GM18517 (cell line): ENCODE measurements around the gene STX8.
"Not testable (repeated sequence)": the region's sequence is repeated elsewhere in the genome, so short reads cannot be mapped to it uniquely, and the experiment has no call there.

Source experiments
- ATAC-seq: cut with Tn5 transposase; IDR thresholded peaks from one replicate; pipeline ENCODE4 v1.9.1; 2021; ENCODE audit warnings: mild to moderate bottlenecking, moderate library complexity; ENCODE audit not compliant: unreplicated experiment

The STX8 gene

DNA sequence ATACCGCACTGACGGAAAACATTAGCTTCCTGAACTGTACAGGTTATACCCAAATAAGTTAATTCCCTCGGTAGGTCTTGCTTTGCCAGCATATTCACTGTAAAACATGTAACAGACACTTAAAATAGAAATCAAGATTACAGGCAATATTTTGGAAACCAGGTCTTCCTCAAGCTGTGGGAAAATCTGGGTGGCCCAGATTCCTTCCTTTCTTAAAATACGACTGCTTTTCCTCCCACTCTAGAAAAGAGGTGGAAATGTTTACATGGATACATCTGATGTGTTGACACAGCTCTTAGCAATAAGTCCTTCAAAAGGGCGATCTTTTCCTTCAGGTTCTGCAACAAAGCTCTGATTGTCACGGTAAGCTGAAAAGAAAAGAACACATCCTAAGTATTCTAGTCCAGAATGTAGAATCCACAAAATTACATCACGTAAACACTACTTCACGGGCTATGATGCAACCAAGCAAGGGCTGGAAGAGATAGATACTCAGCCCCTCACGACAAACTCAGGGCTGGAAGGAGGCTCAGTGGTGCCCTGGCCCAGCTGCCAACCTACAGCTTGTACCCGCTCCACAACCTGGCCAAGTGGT, 18.4 kb downstream of the STX8 start:
- no peak for ATAC-seq

DNA sequence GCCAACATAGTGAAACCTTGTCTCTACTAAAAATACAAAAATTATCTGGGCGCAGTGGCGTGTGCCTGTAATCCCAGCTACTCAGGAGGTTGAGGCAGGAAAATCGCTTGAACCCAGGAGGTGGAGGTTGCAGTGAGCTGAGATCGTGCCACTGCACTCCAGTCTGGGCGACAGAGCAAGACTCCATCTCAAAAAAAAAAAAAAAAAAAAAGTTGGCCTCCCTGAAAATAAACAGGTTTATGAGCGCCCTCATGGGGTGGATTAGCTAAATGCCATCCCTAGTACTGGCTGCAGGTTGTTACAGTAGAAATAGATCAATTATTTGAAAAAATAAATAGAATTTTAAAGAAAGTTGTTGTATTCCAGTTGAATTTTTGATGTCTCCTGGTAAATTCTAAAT, 20.9 kb downstream of the STX8 start:
- ATAC-seq: not testable (repeated sequence)

DNA sequence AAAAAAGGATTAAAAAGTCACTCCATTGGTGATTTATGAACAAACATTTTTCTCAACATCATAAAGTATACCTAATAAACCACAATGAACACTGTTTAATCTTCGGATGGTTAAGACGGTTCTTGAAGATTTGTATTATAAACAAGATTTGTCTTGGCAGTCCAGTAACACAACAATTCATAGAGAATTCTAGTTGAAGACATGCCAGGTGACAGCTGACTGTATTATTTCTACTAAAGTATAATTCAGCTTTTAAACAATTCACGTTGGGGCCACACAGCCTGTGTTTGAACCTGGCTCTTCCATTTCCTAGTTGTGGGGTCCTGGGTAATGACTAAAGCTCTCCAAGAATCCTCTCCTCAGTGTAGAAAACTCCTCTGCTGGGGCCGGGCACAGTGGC, 22.0 kb downstream of the STX8 start:
- ATAC-seq: no peak

DNA sequence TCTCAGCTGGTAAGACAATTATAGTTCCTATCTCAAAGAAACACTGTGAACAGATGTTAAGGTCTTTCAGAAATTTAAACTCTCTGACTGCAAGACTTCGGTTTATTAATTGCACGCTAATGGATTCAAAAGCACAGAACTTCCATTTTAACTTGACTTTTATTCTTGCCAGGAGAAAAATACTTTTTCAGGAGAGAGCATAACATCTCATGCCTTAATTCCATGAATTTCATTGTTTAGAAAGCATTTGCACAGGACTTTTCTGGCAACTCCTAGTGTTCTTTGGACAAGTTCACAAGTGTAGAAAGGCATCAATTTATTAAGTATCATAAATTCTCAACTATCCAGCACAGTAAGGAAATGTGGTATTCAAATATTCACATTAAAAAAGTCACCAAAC, 22.4 kb downstream of the STX8 start:
- ATAC-seq: no peak

DNA sequence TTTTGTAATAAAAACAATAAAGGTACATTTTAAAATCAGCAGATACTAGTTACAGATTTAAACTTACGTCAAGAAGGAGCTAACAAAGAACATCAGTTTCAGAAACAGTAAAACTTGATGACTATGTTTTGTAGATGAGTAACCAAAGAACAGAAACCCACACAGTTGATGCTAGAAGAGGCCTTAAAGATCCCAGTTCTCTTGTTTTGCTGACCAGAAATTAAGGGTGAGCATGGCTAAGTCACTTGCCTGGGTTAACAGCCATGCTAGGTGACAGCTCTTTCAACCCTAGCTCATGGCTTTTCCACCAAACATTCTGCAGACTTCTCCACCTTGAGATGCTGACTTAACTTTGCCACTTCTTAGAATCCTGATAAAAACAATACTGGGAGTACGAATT, 26.4 kb downstream of the STX8 start:
- no peak for ATAC-seq

DNA sequence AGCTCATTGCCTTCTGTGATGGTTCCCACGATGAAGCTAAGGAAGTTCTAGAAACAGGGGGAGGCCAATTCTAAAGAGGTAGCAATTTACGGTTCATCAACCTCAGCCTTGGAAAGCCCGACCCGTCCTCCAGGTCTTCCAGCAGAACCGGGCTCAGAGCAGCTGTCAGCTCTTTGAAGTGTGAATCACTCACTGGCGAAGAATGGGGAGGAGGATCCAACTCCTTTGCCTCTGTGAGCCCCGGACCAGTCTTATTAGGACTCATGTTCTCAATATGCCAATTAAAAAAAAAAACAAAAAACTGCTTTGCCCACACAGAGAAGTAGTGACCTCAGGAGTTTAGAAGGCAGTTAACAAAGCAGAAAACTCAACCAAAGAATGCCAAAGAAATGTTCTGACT, 31.4 kb downstream of the STX8 start:
- ATAC-seq: no peak

DNA sequence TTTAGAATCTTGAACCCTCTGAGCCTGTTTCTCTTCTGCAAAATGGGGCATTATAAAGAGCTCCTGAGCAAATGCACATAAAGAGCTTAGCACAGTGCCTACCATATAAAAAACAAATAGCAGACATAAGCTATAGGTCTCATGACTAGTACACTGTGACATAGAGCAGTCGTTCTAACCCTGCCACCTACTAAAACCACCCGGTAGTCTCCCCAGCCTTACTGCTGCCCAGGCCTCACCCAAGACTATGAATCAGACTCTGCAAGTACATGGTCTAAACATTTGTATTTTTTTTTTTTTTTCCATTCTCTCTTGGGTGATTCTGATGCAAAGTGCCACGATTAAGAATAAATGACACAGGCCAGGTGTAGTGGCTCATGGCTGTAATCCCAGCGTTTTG, 33.9 kb downstream of the STX8 start:
- no peak for ATAC-seq

DNA sequence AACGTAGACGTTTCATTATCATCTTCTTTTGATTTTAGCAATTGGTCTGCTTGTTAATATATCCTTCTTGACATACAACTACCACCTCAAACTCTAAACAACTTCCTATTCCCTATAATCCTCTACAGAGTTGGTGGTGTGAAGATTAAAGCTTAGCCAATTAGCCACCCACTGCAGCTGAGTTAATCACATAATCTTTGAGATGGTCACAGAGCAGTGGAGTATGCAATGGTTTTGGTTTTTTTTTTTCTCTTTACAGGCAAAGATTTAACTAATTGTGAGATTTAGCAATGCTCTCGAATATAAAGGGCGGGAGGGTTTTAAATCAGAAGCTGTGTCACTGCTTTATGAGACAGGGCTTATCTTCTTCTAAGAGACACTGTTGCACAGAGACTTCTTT, 37.0 kb downstream of the STX8 start:
- no peak for ATAC-seq

DNA sequence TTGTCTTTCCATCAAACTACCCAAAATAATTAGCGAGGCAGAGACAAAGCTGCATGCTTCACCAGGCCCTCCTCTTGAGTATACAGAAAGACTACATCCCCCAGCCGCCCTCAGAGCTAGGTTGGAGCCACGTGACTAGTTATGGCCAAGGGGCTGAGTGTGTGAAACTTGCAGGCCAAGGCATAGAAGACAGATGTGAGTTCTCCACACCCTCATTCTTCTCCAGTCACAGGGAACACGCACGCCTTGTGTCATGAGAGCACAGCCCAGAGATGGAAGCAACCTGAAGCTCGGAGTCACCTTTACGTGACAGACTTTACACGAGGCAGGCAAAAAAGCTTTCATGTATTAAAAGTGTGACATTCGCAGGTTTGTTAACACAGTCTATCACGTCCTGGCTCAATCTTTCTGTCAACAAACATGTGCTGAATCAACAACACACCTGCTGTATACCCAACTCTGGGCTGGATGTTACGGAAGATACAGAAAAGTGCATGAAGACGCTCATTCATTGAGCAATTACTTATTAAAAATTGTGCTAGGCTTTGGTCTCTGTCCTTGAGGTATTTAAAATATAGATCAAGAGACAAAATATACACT, 38.3 kb downstream of the STX8 start:
- ATAC-seq: no peak

DNA sequence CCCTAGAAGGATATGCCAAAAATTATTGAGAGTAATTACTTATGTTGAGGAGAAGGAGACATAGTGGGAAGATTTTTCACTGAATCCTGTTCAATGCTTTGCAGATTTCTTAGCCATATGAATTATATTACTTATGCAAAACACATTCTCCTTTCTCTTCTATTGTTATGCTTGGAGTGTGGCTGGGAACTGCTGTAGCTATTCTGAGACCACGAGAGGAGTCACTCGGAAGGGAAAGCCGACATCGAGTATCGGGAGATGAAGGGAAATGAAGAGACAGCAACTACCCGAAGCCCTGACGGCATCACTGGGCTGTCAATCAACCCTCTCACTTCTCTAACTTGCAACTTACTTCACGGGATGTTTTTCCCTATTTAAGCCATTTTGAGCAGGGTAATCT, 39.6 kb downstream of the STX8 start:
- no peak for ATAC-seq

DNA sequence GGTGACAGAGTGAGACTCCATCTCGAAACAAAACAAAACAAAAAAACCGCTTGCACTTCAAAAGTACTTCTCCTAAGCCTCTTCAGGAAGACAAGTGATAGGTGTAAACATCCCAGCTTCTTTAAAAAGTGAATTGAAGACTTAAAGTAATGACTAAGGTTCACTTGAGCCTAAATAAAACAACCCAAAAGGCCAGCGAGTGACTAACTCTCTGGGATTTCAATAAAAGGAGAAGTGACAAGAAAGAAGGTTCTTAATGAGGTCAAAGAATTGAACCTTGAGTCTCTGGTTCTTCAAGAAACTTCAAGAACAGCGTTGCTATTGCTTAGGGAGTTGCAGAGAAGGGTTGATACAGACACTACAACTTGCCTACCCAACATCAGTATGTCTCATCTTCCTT, 42.2 kb downstream of the STX8 start:
- no peak for ATAC-seq

DNA sequence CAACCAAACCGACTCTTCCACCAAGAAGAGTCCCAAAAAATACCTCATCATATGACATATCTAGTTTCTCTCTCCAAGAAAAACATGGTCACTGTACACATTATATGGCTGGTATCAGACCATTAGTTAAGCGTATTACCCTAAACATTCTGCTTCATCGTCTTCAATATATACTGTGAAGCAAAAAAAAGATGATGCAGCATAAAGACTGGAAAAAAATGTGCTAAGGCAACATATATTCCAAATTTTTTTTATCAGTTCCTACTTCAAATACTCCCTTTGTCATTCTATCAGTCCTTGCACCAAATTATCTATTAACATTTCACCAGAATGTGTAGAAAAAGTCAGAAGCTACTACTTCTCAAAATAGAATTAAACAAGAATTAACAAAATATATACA, 42.9 kb downstream of the STX8 start:
- ATAC-seq: no peak

DNA sequence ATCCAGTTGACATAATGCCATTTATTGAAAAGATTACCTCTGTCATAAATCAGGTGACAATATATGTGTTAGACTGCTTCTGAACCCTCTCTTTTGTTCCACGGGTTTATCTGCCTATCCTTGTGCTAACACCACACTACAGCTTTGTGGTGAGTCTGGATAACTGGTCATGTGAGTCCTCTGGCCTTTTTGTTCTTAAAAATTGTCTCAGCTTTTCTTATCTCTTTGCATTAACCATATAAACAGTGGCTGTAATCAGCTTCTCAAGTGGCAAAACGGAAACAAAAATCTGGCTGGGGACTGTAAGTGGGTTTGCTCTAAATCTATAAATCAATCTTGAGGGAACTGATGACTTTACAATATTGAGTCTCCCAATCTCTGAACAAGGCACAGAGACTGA, 44.6 kb downstream of the STX8 start:
- no peak for ATAC-seq

DNA sequence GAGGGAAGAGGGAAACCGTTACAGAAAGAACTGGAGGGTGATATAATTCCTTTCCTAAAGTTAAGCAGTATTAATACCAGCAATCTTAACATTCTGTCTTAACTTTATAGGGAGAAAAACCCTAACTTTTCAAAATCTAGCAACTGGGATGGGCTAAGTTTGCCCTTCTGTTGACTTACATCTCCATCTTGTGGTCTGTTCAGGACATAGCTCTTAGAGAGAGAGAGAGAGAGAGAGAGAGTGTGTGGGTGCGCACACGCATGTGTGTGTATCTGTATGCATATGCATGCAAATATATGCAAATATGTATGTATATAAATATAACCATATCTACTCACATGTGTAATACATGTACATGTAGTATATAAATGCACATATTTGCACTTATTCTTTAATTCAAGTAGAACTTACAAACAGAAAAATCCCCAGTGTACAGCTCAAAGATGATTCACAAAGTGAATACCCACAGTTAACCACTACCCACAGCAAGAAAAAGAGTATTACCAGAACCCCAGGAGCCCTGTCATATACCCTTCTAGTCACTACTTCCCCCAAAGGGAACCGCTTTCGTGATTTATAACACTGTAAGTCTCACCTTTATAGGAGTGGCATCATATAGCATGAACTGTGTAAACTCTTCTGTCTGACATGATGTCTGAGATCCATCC, 46.5 kb downstream of the STX8 start:
- no peak for ATAC-seq

DNA sequence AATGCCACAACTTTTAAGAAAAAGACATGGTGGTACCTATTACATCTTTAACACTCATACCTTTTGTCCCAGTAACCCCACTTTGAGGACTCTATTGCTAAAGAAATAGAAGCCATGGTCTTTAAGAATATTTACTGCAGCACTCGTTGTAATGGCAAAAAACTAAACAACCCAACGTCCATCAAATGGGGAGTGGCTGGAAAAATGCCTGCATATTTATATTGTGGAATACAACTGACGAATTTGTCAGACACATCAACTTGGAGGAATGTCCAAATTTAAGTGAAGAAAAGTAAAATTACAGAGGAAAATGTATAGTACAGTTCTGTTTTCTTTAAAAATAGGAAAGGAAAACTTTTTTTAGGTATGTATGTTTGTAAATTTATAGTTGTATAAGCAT, 47.8 kb downstream of the STX8 start:
- ATAC-seq: no peak

DNA sequence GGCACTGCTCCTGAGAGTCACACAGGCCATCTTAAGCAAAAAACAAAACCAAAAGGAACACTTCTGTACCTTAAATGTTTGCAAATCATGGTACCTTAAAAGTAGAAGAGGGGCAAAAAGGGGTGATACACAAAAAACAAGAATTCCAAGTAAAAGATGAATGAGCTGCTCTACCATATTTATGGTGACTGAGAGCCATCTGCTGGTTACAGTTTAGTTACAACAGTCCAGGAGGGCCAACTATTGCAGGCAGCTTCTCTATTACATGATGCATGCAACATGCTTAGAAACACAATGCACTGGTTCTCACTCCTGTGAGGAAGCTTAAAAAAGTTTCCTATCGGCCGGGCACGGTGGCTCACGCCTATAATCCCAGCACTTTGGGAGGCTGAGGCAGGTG, 53.5 kb downstream of the STX8 start:
- ATAC-seq: no peak

DNA sequence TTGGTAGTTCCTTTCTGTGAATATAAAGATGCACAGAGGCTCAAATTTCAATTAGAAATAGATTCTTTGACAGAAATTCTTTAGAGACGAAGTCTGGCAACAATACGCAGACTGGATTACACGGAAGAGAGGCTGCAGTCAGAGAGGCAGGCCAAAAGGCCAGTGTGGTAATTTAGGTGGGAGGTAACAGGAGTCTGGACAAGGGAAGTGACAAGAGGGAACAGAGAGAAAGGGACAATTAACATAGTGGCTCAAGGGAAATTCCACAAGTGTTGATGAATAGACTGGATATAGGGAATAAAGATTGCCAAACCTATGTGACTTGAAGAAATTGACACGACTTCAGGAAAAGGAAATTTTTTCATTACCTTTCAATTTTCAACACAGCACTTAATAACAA, 54.6 kb downstream of the STX8 start:
- ATAC-seq: no peak

DNA sequence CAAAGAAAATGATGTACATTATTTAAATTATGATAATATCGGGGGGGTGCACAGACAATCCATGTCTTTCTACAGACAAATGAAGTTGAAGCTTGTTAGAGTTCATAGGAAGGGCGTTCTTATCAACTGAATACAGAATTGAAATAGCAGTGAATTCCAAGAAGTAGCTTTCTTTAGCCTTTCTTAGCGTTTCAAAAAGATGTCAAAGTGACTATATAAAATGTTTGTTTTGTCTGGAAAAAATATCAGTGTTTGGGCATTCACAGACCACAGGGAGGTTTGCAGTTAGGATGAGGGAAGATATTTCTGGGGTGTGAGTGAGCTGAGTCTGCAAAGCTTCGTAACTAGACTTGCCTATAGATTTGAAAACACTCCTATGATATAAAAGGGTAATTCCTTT, 55.0 kb downstream of the STX8 start:
- no peak for ATAC-seq

DNA sequence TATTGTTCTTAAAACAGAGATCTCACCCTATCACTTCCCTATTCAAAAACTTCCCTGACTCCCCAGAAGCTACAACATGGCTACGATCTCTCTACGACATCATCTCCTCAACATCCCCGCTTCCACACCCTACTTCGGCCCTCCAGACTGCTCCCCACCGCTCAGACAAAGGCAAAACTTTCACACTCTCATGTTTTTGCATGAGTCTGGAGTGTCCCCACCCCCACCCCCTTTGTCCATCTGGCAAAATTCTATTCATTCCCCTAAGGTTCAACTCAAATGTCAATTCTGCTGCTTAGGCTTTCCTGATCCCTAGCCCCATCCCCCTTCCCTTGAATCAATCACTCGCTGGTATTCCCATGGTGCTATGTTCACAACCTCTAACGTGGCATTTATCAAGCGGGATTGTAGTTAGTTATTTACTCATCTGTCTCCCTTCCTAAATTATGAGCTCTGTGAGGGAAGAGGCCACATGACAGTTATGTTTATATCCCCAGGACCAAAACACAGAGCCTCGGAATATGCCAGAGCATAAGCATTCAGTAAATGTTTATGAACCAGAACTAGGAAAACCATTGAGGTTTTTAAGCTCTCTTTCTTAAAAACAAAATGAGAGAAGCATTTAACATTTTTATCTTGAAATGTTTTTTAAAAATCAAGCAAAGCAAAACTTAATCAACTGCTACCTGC, 55.9 kb downstream of the STX8 start:
- no peak for ATAC-seq

DNA sequence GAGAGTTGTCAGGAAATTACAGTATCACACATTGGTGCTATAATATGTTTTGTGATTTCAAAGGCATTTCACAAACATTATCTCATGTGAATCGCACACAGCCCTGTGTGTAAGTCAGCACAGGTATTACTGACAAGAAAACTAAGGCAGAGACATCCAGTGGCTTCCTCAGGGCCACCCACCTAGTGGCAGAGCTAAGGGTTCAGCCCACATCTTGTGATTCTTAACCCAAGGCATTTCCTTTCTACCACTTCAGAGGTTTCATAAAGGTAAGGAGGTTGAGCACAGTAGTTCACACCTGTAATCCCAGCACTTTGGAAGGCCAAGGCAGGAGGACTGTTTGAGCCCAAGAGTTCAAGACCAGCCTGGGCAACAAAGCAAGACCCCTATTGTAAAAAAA, 58.2 kb downstream of the STX8 start:
- no peak for ATAC-seq

DNA sequence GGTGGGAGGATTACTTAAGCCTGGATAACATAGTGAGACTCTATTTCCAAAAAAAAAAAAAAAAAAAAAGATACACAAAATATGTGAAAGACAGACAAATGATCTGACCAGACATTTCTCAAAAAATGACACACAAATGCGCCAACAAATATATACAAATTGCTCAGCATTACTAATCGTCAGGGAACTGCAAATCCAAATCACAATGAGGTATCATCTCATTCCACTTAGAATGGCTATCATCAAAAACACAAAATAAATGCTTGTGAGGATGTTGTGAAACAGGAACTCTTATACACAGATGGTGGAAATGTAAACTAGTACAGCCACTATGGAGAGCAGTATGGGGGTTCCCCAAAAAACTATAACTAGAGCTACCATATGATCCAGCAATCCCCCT, 62.4 kb downstream of the STX8 start:
- ATAC-seq: no peak
